Breast epithelium (tissue), 4 donors: Measurements from ENCODE around the gene LRRK1. TPM values are rescaled to one million over a fixed set of nuclear protein-coding genes. Genes with fewer than 3 reads are reported as not detected.

Experiments used
- DNase-seq, 2 donors: peaks; one replicate each; pipeline ENCODE4 v3.0.0-alpha.2; 2019; ENCODE audit warnings: low spot score in 2 of 2
- H3K27ac ChIP-seq, 2 donors: fragments of 200-600 bp; sonication (generic) in 1 of 2; one replicate each; pipeline ENCODE4 v1.5.1; 2016 to 2019; ENCODE audit warnings: mild to moderate bottlenecking in 1 of 2
- H3K27me3 ChIP-seq, 2 donors: fragments of 200-600 bp; sonication (generic) in 1 of 2; one replicate each; pipeline versions ENCODE4 v1.5.1 to v1.6.0; 2017 to 2019; ENCODE audit warnings: control low read depth in 1 of 2, mild to moderate bottlenecking in 1 of 2
- H3K36me3 ChIP-seq: fragments of 200-600 bp; one replicate; pipeline ENCODE4 v1.5.1; 2019
- H3K4me1 ChIP-seq, 2 donors: fragments of 200-600 bp; sonication (generic); one replicate each; pipeline ENCODE4 v1.5.1; 2016 to 2019; ENCODE audit warnings: control low read depth in 1 of 2
- H3K4me3 ChIP-seq, 3 donors: fragments of 200-600 bp; sonication (generic); 1 replicate in 2 of 3; 2 replicates in 1 of 3; pipeline ENCODE4 v1.5.1; 2016 to 2019; ENCODE audit warnings: mild to moderate bottlenecking in 3 of 3, moderate library complexity in 2 of 3
- H3K9me3 ChIP-seq, 2 donors: fragments of 200-600 bp; sonication (generic) in 1 of 2; one replicate each; pipeline ENCODE4 v1.5.1; 2016 to 2019; ENCODE audit warnings: control low read depth in 1 of 2
- POLR2A ChIP-seq: fragments of 450-650 bp; IDR thresholded peaks from one replicate; pipeline ENCODE4 v1.6.1; 2016; ENCODE audit warnings: antibody characterized with exemption, mild to moderate bottlenecking, moderate library complexity
- POLR2AphosphoS5 ChIP-seq, 3 donors: sonication (generic); formaldehyde crosslinking; IDR thresholded peaks; one replicate each; pipeline ENCODE4 v1.6.1; 2017; ENCODE audit warnings: antibody characterized with exemption in 3 of 3
- intact Hi-C: fragments of 100-400 bp; cut with DNase I; formaldehyde crosslinking; loops from one replicate; pipeline ENCODE4 v1.15.1; 2023; ENCODE audit warnings: low total_unique reads
- total RNA-seq, 3 donors: library from RNA; depleted of rRNA; stranded (reverse); fragments of >200 nt; gene quantifications; one replicate each; pipeline ENCODE4 v1.1.0, GENCODE V29; 2016
- TF ChIP-seq, protein P1 (sequence below), 3 donors: fragments of 450-650 bp; IDR thresholded peaks; one replicate each; pipeline ENCODE4 v1.5.1; 2016 to 2017; ENCODE audit warnings: antibody characterized with exemption in 3 of 3, mild to moderate bottlenecking in 3 of 3, moderate library complexity in 3 of 3

LRRK1 gene
- total RNA-seq, 3 donors from 2014 or later, result 10.1 to 18.7 (median 14.4) TPM

DNA sequence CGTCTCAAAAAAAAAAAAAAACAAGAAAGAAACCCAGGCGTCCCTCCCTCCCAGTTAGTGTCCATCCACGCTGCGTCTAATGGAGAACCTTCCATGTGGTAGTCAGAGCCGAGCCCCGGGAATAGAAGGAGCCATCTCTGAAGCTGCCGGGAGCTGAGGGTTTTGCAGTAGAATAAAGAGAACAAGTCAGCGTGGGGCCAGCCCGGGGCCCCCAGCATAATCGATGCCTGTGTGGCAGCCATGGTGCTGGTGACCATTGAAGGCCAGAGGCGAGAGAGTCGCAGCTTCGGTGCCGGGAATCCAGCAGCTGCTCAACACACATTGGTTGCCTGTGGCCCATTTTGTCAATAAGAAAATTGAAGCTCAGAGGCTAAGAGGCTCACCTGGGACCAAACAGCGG lies 181.0 kb downstream of the LRRK1 start:
- H3K4me1 ChIP-seq, result no peaks in the 10 kb centered on the region
- TF ChIP-seq, protein P1, sequence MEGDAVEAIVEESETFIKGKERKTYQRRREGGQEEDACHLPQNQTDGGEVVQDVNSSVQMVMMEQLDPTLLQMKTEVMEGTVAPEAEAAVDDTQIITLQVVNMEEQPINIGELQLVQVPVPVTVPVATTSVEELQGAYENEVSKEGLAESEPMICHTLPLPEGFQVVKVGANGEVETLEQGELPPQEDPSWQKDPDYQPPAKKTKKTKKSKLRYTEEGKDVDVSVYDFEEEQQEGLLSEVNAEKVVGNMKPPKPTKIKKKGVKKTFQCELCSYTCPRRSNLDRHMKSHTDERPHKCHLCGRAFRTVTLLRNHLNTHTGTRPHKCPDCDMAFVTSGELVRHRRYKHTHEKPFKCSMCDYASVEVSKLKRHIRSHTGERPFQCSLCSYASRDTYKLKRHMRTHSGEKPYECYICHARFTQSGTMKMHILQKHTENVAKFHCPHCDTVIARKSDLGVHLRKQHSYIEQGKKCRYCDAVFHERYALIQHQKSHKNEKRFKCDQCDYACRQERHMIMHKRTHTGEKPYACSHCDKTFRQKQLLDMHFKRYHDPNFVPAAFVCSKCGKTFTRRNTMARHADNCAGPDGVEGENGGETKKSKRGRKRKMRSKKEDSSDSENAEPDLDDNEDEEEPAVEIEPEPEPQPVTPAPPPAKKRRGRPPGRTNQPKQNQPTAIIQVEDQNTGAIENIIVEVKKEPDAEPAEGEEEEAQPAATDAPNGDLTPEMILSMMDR (IDR thresholded peaks at IDR 0.05), result no peak
- TF ChIP-seq POLR2AphosphoS5 (IDR thresholded peaks at IDR 0.05) (no peak), POLR2A (no peak)
- DNase-seq, result no peak
- H3K36me3 ChIP-seq, result no peaks in the 10 kb centered on the region
- no peaks in the 10 kb centered on the region for H3K27me3 ChIP-seq
- no peaks in the 10 kb centered on the region for H3K9me3 ChIP-seq
- H3K27ac ChIP-seq, result no peak overlapping the region
- intact Hi-C loops, result no loop called here
- H3K4me3 ChIP-seq, result no peak overlapping the region

DNA sequence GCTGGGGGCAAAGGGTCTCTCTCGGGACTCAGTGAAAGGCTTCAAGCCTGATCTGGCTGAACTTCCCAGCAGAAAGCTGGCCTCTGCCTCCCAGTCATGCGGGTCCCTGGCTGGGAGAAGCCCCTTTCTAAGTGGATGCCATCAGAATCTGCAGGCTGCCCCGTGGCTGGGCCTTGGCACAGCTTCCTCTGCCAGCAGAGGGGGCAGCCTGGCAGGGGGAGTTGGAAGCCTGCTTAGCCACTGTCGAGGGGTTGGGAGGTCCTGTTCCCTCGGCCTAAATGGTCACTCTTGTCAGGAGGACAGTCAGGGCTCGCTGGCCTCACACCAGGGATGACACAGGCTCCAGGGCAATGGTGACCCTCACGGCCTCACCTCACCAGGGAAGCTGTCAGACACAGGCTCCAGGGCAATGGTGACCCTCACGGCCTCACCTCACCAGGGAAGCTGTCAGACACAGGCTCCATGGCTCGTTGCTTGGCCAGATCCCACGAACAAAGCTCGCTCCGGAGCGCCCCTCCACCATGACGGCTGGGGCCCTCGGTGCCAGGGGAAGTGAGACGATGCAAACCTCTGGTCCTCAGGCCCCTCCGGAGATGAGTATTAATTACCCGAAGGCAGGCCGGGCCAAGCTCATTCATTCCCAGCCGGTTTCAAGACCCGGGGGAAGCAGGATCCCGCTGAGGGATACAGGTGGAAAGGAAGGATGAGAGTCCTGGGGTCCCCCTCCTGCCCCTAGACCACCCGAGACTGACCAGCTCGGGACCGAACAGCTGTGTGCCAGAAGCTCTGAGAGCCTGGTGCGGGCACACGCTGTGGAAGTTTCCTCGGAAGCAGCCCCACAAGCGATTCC lies 181.7 kb downstream of the LRRK1 start:
- Histone ChIP-seq H3K27me3 (no peaks in the 10 kb centered on the region), H3K4me3 (no peak overlapping the region), H3K4me1 (no peaks in the 10 kb centered on the region), H3K36me3 (no peaks in the 10 kb centered on the region), H3K27ac (no peak overlapping the region), H3K9me3 (no peaks in the 10 kb centered on the region)
- TF ChIP-seq, protein P1 (IDR thresholded peaks at IDR 0.05), result no peak
- TF ChIP-seq POLR2AphosphoS5 (IDR thresholded peaks at IDR 0.05), result no peak
- no peak for TF ChIP-seq POLR2A
- intact Hi-C loops, result no loop called here
- DNase-seq, result no peak

DNA sequence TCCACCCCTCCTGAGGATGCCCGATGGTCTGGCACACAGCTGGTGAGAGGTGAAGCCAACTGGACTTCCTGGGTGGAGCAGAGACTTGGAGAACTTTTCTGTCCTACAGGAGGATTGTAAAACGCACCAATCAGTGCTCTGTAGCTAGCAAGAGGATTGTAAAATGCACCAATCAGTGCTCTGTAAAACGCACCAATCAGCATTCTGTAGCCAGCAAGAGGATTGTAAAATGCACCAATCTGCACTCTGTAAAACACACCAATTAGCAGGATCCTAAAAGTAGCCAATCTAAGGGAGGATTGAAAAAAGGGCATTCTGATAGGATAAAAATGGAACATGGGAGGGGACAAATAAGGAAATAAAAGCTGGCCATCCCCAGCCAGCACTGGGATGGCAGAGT lies 182.5 kb downstream of the LRRK1 start:
- no peaks in the 10 kb centered on the region for H3K27me3 ChIP-seq
- no peak overlapping the region for H3K4me3 ChIP-seq
- no peaks in the 10 kb centered on the region for H3K9me3 ChIP-seq
- DNase-seq, result no peak
- no peaks in the 10 kb centered on the region for H3K4me1 ChIP-seq
- TF ChIP-seq, protein P1 (IDR thresholded peaks at IDR 0.05), result no peak
- TF ChIP-seq POLR2A (no peak), POLR2AphosphoS5 (IDR thresholded peaks at IDR 0.05) (no peak)
- H3K27ac ChIP-seq, result no peak overlapping the region
- H3K36me3 ChIP-seq, result no peaks in the 10 kb centered on the region
- intact Hi-C loops, result no loop called here

DNA sequence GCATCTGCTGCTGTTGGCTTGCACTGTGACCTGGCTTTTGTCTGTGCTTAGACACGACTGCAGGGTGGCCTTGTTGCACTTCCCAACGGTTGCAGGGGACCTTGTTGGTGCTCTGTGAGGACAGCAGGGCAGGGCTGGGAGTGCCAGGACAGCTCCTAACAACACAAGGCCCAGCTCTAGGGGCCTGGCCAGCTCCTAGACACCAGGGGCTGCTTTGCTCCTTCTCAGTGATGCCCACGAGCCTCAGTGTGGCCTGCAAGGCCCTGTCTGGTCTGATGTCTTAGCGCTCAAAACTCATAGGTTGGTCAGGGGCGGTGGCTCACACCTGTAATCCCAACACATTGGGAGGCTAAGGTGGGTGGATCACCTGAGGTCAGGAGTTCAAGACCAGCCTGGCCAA lies 183.6 kb downstream of the LRRK1 start:
- Histone ChIP-seq H3K27ac (no peak overlapping the region), H3K4me3 (no peak overlapping the region), H3K4me1 (no peaks in the 10 kb centered on the region), H3K9me3 (no peaks in the 10 kb centered on the region), H3K27me3 (no peaks in the 10 kb centered on the region), H3K36me3 (no peaks in the 10 kb centered on the region)
- DNase-seq, result no peak
- intact Hi-C loops, result no loop called here
- TF ChIP-seq, protein P1 (IDR thresholded peaks at IDR 0.05), result no peak
- TF ChIP-seq POLR2AphosphoS5 (IDR thresholded peaks at IDR 0.05), result no peak
- TF ChIP-seq POLR2A, result no peak

DNA sequence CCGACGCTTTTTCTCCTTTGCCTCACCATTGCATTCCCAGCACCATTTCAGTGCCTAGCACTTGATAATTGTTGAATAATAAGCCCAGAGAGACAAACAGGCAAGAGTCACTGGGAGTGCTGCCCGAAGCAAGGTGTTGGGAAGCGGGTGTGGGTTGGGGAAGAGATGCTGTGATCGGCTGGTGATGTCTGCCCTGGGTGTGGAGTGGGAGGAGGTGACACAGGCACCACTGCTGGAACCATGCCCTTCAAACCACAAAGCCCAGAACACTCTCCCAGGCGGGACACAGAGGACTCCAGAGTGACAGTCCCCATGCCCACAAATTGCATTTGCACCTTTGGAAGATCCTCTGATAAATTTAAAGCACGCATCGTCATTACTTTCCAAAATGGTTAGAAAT lies 184.4 kb downstream of the LRRK1 start:
- no peaks in the 10 kb centered on the region for H3K27me3 ChIP-seq
- no peaks in the 10 kb centered on the region for H3K4me1 ChIP-seq
- no peaks in the 10 kb centered on the region for H3K36me3 ChIP-seq
- TF ChIP-seq POLR2A (no peak), POLR2AphosphoS5 (IDR thresholded peaks at IDR 0.05) (no peak)
- TF ChIP-seq, protein P1 (IDR thresholded peaks at IDR 0.05), result no peak
- no peak for DNase-seq
- no peak overlapping the region for H3K4me3 ChIP-seq
- no peaks in the 10 kb centered on the region for H3K9me3 ChIP-seq
- intact Hi-C loops, result no loop called here
- H3K27ac ChIP-seq, result no peak overlapping the region
